Neuronal stem cell (in vitro differentiated cells): ENCODE data around the gene MTHFD2L.
"Not testable (repeated sequence)": the region's sequence is repeated elsewhere in the genome, so short reads cannot be mapped to it uniquely, and the experiment has no call there.

Source experiments
- DNase-seq: peaks from one replicate; pipeline ENCODE4 v3.0.0-alpha.2; 2013; ENCODE audit warnings: low spot score
- H2AFZ ChIP-seq: one replicate; pipeline ENCODE4 v1.6.1; 2013; ENCODE audit warnings: mild to moderate bottlenecking, low read length, inconsistent platforms
- H2AK5ac ChIP-seq: 2 replicates; pipeline ENCODE4 v1.6.1; 2013; ENCODE audit warnings: low read depth, mild to moderate bottlenecking, inconsistent platforms, low read length, moderate library complexity, mixed read lengths
- H2BK120ac ChIP-seq: 2 replicates; pipeline ENCODE4 v1.6.1; 2013; ENCODE audit warnings: low read depth, mild to moderate bottlenecking, inconsistent platforms, low read length, moderate library complexity, mixed read lengths
- H2BK12ac ChIP-seq: one replicate; pipeline ENCODE4 v1.6.1; 2013; ENCODE audit warnings: low read length, inconsistent platforms
- H2BK15ac ChIP-seq: 2 replicates; pipeline ENCODE4 v1.6.1; 2013; ENCODE audit warnings: mild to moderate bottlenecking, low read length, inconsistent platforms, mixed read lengths
- H2BK5ac ChIP-seq: one replicate; pipeline ENCODE4 v1.6.1; 2013; ENCODE audit warnings: inconsistent platforms, mild to moderate bottlenecking, low read length, moderate library complexity
- H3K14ac ChIP-seq: one replicate; pipeline ENCODE4 v1.6.1; 2013; ENCODE audit warnings: low read length, inconsistent platforms
- H3K18ac ChIP-seq: 2 replicates; pipeline ENCODE4 v1.6.1; 2013; ENCODE audit warnings: low read length, inconsistent platforms
- H3K23ac ChIP-seq: 2 replicates; pipeline ENCODE4 v1.6.1; 2013; ENCODE audit warnings: low read depth, mild to moderate bottlenecking, mixed read lengths, low read length, inconsistent platforms; ENCODE audit not compliant: poor library complexity
- H3K27ac ChIP-seq: replicated peaks from 3 replicates; pipeline ENCODE4 v1.5.1; 2013; ENCODE audit warnings: low read length, inconsistent platforms
- H3K27me3 ChIP-seq, 3 experiments: 2 replicates each; pipeline ENCODE4 v1.6.1; 2013; ENCODE audit warnings: low read length in 3 of 3, mild to moderate bottlenecking in 2 of 3, inconsistent platforms in 1 of 3, low read depth in 1 of 3, mixed read lengths in 1 of 3, moderate library complexity in 1 of 3; ENCODE audit not compliant: control insufficient read depth in 3 of 3, insufficient read depth in 3 of 3
- H3K36me3 ChIP-seq, 2 donors: replicated peaks in 1 of 2; 2 replicates each; pipeline ENCODE4 v1.6.1; 2013; ENCODE audit warnings: low read length in 2 of 2; ENCODE audit not compliant: control insufficient read depth in 2 of 2, insufficient read depth in 2 of 2
- H3K4ac ChIP-seq: 2 replicates; pipeline ENCODE4 v1.6.1; 2013; ENCODE audit warnings: inconsistent platforms, mild to moderate bottlenecking, low read length, moderate library complexity
- H3K4me1 ChIP-seq, 2 donors: 1 replicate in 1 of 2; 2 replicates in 1 of 2; pipeline ENCODE4 v1.6.1; 2013; ENCODE audit warnings: low read length in 2 of 2, low read depth in 1 of 2; ENCODE audit not compliant: control insufficient read depth in 2 of 2, insufficient read depth in 1 of 2
- H3K4me2 ChIP-seq: one replicate; pipeline ENCODE4 v1.6.1; 2013; ENCODE audit warnings: mild to moderate bottlenecking, low read length, inconsistent platforms; ENCODE audit not compliant: insufficient read depth, poor library complexity, severe bottlenecking
- H3K4me3 ChIP-seq, 2 donors: 2 replicates each; pipeline ENCODE4 v1.5.1; 2013; ENCODE audit warnings: low read length in 2 of 2, mild to moderate bottlenecking in 2 of 2, inconsistent platforms in 1 of 2, moderate library complexity in 1 of 2
- H3K79me1 ChIP-seq: one replicate; pipeline ENCODE4 v1.6.1; 2013; ENCODE audit warnings: low read depth, mild to moderate bottlenecking, inconsistent platforms, low read length, moderate library complexity
- H3K9ac ChIP-seq: one replicate; pipeline ENCODE4 v1.6.1; 2013; ENCODE audit warnings: mild to moderate bottlenecking, low read depth, low read length, inconsistent platforms; ENCODE audit not compliant: poor library complexity
- H3K9me3 ChIP-seq, 2 donors: replicated peaks in 1 of 2; 2 replicates each; pipeline versions ENCODE3 to v1.6.1; 2013; ENCODE audit warnings: low read length in 2 of 2, mild to moderate bottlenecking in 2 of 2, inconsistent platforms in 1 of 2, low read depth in 1 of 2, mixed read lengths in 1 of 2, moderate library complexity in 1 of 2; ENCODE audit not compliant: control insufficient read depth in 2 of 2, insufficient read depth in 1 of 2
- H4K8ac ChIP-seq: one replicate; pipeline ENCODE4 v1.6.1; 2013; ENCODE audit warnings: low read depth, mild to moderate bottlenecking, inconsistent platforms, low read length, moderate library complexity
- H4K91ac ChIP-seq: one replicate; pipeline ENCODE4 v1.6.1; 2013; ENCODE audit warnings: low read length, low read depth, mild to moderate bottlenecking, inconsistent platforms; ENCODE audit not compliant: poor library complexity
- WGBS, 2 donors: extraction: QIAGEN DNeasy Blood & Tissue Kit; methylation state at CpG; one replicate each; pipeline ENCODE4 v1.1.7; 2013; ENCODE audit warnings: missing lambda C conversion rate in 2 of 2, mixed read lengths in 1 of 2; ENCODE audit not compliant: insufficient read length in 2 of 2, insufficient replicate concordance in 1 of 2; ENCODE audit errors: extremely low coverage in 2 of 2; 5-methylcytosine and 5-hydroxymethylcytosine counted together

The MTHFD2L gene

GRCh38 chr4:74205559-74205958, 47.6 kb downstream of the MTHFD2L start:
- no peak overlapping the region for H3K27ac ChIP-seq
- no peak overlapping the region for H3K4ac ChIP-seq
- H3K79me1 ChIP-seq: no peaks in the 10 kb centered on the region
- H2BK5ac ChIP-seq: no peak overlapping the region
- H2AFZ ChIP-seq: no peak overlapping the region
- no peak overlapping the region for H3K9ac ChIP-seq
- H3K4me2 ChIP-seq: no peak overlapping the region
- no peaks in the 10 kb centered on the region for H3K27me3 ChIP-seq
- H3K18ac ChIP-seq: no peak overlapping the region
- H3K9me3 ChIP-seq: no peaks in the 10 kb centered on the region
- no peak overlapping the region for H4K8ac ChIP-seq
- no peaks in the 10 kb centered on the region for H3K4me1 ChIP-seq
- H2BK15ac ChIP-seq: no peak overlapping the region
- no peak for DNase-seq
- H4K91ac ChIP-seq: no peak overlapping the region
- H3K23ac ChIP-seq: no peak overlapping the region
- H3K36me3 ChIP-seq: peaks cover 0 to 54% of the 10 kb centered on the region in 2 donors
- H2BK12ac ChIP-seq: no peak overlapping the region
- no peak overlapping the region for H2AK5ac ChIP-seq
- no peak overlapping the region for H3K4me3 ChIP-seq
- H2BK120ac ChIP-seq: no peak overlapping the region
- no peak overlapping the region for H3K14ac ChIP-seq

GRCh38 chr4:74206088-74206825, 48.3 kb downstream of the MTHFD2L start:
- WGBS, 2 donors: no CpG with 5 or more reads among the region's 3 CpGs
- H2BK12ac ChIP-seq: no peak overlapping the region
- H3K27ac ChIP-seq: no peak overlapping the region

GRCh38 chr4:74214457-74215159, 56.7 kb downstream of the MTHFD2L start:
- not testable (repeated sequence) for H4K91ac ChIP-seq, H3K4ac ChIP-seq, H2BK5ac ChIP-seq, H3K4me1 ChIP-seq, H2BK12ac ChIP-seq, H3K36me3 ChIP-seq, H3K79me1 ChIP-seq, H3K18ac ChIP-seq, DNase-seq, H3K27ac ChIP-seq, H2AK5ac ChIP-seq, H3K27me3 ChIP-seq, H3K4me3 ChIP-seq, H3K9me3 ChIP-seq, H3K23ac ChIP-seq, H2BK120ac ChIP-seq, H2BK15ac ChIP-seq, H3K14ac ChIP-seq, H4K8ac ChIP-seq
- H3K9ac ChIP-seq: peak overlapping the region; percentile 30
- H3K4me2 ChIP-seq: peak overlapping the region; percentile 11
- WGBS, 2 donors: no CpG with 5 or more reads among the region's 7 CpGs
- H2AFZ ChIP-seq: peak overlapping the region; percentile 66

More at GRCh38 chr4:74206088-74206825, 48.3 kb downstream of the MTHFD2L start:
- Histone ChIP-seq H4K91ac (no peak overlapping the region), H3K4ac (no peak overlapping the region), H2AFZ (no peak overlapping the region), H3K9me3 (no peaks in the 10 kb centered on the region), H2AK5ac (no peak overlapping the region), H2BK5ac (no peak overlapping the region), H3K4me3 (no peak overlapping the region), H3K79me1 (no peaks in the 10 kb centered on the region), H3K4me2 (no peak overlapping the region), H3K27me3 (no peaks in the 10 kb centered on the region), H3K23ac (no peak overlapping the region), H3K18ac (no peak overlapping the region), H3K4me1 (no peaks in the 10 kb centered on the region), H3K14ac (no peak overlapping the region), H3K36me3 (peaks cover 0 to 48% of the 10 kb centered on the region in 2 donors), H3K9ac (no peak overlapping the region), H2BK15ac (no peak overlapping the region), H2BK120ac (no peak overlapping the region), H4K8ac (no peak overlapping the region)
- no peak for DNase-seq

GRCh38 chr4:74215236-74215635, 57.3 kb downstream of the MTHFD2L start:
- not testable (repeated sequence) for H3K27me3 ChIP-seq, H2BK5ac ChIP-seq, H3K79me1 ChIP-seq, H3K36me3 ChIP-seq, H3K9ac ChIP-seq, H3K23ac ChIP-seq, H3K18ac ChIP-seq, H3K9me3 ChIP-seq, H3K4me1 ChIP-seq, H2AK5ac ChIP-seq, H4K8ac ChIP-seq, DNase-seq, H3K4me3 ChIP-seq, H2AFZ ChIP-seq, H3K4me2 ChIP-seq, H3K4ac ChIP-seq, H3K14ac ChIP-seq, H2BK120ac ChIP-seq, H2BK15ac ChIP-seq, H4K91ac ChIP-seq, H2BK12ac ChIP-seq, H3K27ac ChIP-seq
- no CpG with 5 or more reads among the region's 7 CpGs for WGBS, 2 donors
